GM19438 (cell line): Measurements from ENCODE around the gene IFNL4.
"Not testable (repeated sequence)": the region's sequence is repeated elsewhere in the genome, so short reads cannot be mapped to it uniquely, and the experiment has no call there.

Source experiments
- ATAC-seq: cut with Tn5 transposase; IDR thresholded peaks from one replicate; pipeline ENCODE4 v1.9.1; 2021; ENCODE audit warnings: low read depth; ENCODE audit not compliant: unreplicated experiment

Gene IFNL4

GRCh38 chr19:39230096-39230764 is 18.4 kb downstream of the IFNL4 start:
- ATAC-seq: no peak

- no peak for ATAC-seq
Measured at GRCh38 chr19:39224910-39225309, 23.7 kb downstream of the IFNL4 start.

GRCh38 chr19:39223703-39224279 is 24.9 kb downstream of the IFNL4 start:
- no peak for ATAC-seq

GRCh38 chr19:39219108-39219507 is 29.5 kb downstream of the IFNL4 start:
- not testable (repeated sequence) for ATAC-seq

- no peak for ATAC-seq
Measured at GRCh38 chr19:39218230-39219007, 30.2 kb downstream of the IFNL4 start.

GRCh38 chr19:39217094-39217493 is 31.6 kb downstream of the IFNL4 start:
- no peak for ATAC-seq

- ATAC-seq: not testable (repeated sequence)
Measured at GRCh38 chr19:39215323-39215722, 33.3 kb downstream of the IFNL4 start.

- no peak for ATAC-seq
Measured at GRCh38 chr19:39212375-39212742, 36.3 kb downstream of the IFNL4 start.

GRCh38 chr19:39211731-39212374 is 36.8 kb downstream of the IFNL4 start:
- no peak for ATAC-seq

- no peak for ATAC-seq
Measured at GRCh38 chr19:39209196-39209595, 39.5 kb downstream of the IFNL4 start.

- no peak for ATAC-seq
Measured at GRCh38 chr19:39208175-39208795, 40.4 kb downstream of the IFNL4 start.

GRCh38 chr19:39207293-39207836 is 41.3 kb downstream of the IFNL4 start:
- no peak for ATAC-seq

GRCh38 chr19:39206122-39206521 is 42.5 kb downstream of the IFNL4 start:
- ATAC-seq: no peak

GRCh38 chr19:39205449-39205764 is 43.2 kb downstream of the IFNL4 start:
- ATAC-seq: no peak

GRCh38 chr19:39203372-39204341 is 45.0 kb downstream of the IFNL4 start, which contains the start of gene SYCN:
SYCN (minus strand) TSS chr19:39204263; CDS start chr19:39204254, 9 bp downstream.
- ATAC-seq: no peak

- ATAC-seq: no peak
Measured at GRCh38 chr19:39202998-39203355, 45.7 kb downstream of the IFNL4 start.

- ATAC-seq: no peak
Measured at GRCh38 chr19:39200803-39201115, 47.9 kb downstream of the IFNL4 start.

- ATAC-seq: no peak
Measured at GRCh38 chr19:39200066-39200802, 48.4 kb downstream of the IFNL4 start.

- no peak for ATAC-seq
Measured at GRCh38 chr19:39199025-39199424, 49.6 kb downstream of the IFNL4 start.
